Ureter (tissue), 1 donor: ENCODE data around the gene UNC13B. TPM values are rescaled to one million over a fixed set of nuclear protein-coding genes. Genes with fewer than 3 reads are reported as not detected.

Experiments
- DNase-seq: peaks from one replicate; pipeline ENCODE4 v3.0.0-alpha.2; 2020; ENCODE audit warnings: low spot score
- total RNA-seq: library from RNA; stranded (reverse); gene quantifications from one replicate; pipeline ENCODE4 v1.2.4, GENCODE V29; 2023
- donor health status: DM: yes; HTN: yes; CAD: no.

UNC13B gene
- total RNA-seq, 1 donor from 2014 or later: 49.5 TPM

GRCh38 chr9:35274993-35275392 is 113.2 kb downstream of the UNC13B start:
- no peak for DNase-seq

- no peak for DNase-seq
These were observed 115.3 kb downstream of the UNC13B start for GRCh38 chr9:35277171-35277520.

DNA sequence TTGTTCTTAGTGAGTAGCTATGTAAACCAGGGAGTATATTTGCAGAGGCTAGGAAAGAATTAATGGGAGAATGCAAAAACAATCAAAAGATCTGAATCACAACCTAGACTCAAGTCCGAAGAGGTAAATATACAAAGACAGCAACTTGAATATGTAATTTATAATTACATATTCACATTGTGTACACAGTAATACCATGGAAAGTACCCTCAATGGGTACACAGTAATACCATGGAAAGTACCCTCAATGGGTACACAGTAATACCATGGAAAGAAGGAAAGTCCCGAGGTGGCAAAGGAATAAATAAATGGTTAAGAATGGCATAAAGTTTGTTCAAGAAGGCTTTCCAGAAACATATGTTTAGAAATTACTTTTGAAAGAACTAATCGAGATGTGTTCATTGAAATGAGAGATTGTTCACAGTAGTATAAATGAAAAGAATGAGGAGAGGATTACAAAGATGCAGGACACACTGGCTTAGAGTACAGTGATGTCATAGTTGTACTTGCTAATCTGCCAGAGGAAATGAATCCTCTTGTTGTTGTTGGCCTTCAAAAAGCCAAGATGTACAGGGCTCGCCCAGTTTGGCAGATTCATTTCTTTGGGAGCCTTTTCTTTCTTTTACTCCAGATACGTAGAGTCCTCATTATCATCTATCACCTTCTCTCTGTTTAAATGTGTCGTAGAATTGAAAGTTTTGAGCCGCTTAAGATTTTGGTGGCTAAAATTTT is 116.0 kb downstream of the UNC13B start:
- DNase-seq: no peak

DNA sequence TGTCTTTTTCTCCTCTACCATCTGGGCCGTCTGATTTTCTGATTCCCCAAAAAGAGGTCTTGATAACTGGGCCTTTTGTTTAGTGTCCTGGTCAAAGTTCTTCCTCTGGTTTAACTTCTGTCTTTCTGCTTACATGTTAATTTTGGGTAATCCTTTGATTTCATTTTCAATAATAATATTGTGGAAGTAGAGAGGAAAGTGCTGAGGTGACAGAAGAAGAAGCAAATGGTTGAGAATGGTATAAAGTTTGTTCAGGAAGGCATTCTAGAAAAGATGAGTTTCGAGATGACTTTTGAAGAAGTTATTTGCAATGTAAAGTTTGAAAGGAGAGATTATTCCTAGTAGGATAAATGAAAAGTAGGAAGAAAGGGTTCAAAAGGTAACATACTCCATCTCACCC is 118.1 kb downstream of the UNC13B start:
- no peak for DNase-seq

GRCh38 chr9:35280399-35280798 is 118.6 kb downstream of the UNC13B start:
- no peak for DNase-seq

- no peak for DNase-seq
These were observed 123.9 kb downstream of the UNC13B start for GRCh38 chr9:35285731-35286130.

DNA sequence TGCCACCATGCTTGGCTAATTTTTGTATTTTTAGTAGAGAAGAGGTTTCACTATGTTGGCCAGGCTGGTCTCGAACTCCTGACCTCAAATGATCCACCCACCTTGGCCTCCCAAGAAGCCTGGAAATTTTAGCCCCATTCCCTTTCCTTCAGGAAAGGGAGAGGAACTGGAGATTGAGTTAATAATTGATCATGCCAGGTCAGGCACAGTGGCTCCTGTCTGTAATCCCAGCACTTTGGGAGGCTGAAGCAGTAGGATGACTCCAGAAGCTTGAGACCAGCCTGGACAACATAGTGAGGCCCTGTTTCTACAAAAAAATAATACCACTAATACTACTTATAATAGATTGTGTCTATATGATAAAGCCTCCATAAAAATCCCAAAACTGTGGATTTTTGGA is 124.6 kb downstream of the UNC13B start:
- no peak for DNase-seq

GRCh38 chr9:35287987-35288632 is 126.3 kb downstream of the UNC13B start:
- DNase-seq: no peak

DNA sequence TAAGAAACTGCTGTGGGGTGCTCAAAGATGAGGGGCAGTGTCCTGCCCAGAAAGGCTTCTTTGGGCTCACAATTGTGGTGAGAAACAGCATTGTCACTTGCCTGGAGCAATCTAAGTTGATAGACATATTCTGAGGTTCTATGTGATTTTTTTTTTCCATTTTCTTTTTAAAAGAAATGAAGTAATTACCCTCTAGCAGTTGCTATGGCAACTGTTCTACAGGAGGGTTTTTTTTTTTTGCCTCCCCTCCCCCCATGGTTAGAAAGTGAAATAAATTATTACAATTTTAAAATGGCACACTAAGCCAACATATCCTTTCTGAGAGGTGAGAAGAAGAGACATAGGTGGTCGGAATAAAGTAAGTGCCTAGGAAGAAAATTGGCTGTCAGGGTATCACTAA is 127.0 kb downstream of the UNC13B start:
- no peak for DNase-seq

DNA sequence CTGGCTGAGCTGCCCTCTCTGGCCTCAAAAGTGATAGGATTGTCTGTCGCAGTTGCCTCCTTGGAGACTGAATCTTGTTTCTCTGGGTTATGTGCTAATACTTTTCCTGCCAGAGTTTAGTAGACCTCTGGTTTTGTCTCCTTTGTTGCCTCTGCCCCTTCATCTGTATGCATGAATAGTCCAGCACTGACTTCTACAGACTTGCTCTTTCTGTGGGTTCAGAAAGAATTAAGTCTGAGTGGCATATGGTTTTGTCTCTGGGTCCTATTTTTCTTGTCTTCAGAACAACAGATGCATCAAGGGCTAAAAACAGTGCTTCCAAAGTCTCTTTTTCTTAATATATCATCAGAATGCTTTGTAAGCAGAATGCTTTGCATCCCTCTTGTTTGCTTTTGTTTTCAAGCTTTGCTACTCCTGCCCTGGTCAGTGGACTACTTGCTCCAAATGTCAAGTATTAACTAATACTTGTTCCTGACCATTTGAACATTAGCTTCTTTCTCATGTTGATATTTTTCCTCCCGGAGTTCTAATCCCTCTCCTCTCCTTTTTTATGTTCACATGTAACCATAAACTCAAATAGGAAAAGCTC is 131.7 kb downstream of the UNC13B start:
- no peak for DNase-seq

- no peak for DNase-seq
These were observed 132.3 kb downstream of the UNC13B start for GRCh38 chr9:35294066-35294465.

- no peak for DNase-seq
These were observed 132.7 kb downstream of the UNC13B start for GRCh38 chr9:35294556-35294955.

GRCh38 chr9:35295369-35296036 is 133.7 kb downstream of the UNC13B start:
- DNase-seq: no peak

- DNase-seq: no peak
These were observed 141.8 kb downstream of the UNC13B start for GRCh38 chr9:35303567-35303966.

DNA sequence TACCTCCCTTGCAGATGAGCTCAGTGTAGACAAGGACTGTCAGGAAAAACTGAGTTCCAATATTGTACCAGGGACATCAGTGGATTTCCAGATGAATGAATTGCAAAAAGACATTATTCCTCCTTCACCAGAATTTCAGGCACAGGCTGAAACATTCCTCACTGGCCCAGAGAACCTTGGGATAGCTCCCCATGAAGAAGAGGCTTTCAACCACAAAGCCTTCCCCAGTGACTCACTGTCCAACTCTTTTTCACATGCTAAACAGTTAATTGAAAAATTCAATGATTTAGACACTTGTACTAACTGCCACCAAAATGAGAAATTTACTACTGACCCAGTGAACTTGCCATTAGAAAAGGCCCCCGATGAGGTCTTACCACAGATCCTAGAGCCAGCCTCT is 144.5 kb downstream of the UNC13B start:
- no peak for DNase-seq

GRCh38 chr9:35308316-35308715 is 146.5 kb downstream of the UNC13B start:
- DNase-seq: no peak

DNA sequence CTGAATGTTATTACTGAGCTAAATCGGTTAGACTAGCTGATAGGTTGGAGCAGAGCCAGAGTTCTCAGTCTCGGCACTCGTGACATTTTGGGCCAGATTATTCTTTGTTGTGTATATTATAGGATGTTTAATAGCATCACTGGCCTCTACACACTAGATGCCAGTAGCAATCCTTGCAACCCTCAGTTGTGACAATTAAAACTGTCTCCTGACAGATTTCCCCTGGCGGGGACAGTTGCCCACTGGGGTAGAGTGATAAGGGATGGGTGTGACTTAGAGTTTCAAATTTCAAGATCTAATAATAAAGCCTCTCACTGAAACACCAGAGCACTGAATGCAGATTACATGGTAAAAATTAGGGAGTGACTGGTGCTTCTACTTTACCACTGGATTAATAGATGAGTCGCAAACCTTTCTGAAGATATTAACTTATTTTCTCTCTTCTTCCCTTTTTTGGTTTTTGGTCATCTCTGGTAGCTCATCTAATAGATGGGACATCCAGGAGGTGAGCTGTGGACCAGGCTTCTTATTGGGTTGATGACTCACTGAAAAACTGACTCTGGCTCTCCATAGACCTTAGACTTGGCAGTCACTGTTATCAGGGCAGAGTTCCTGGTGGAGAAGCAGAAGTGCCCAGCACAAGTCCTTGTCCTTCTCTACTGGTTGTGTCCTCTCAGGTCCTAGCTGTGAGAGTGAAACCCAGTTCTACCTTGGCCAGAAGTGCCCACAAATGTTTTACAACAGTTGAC is 150.3 kb downstream of the UNC13B start:
- no peak for DNase-seq

GRCh38 chr9:35313460-35313859 is 151.7 kb downstream of the UNC13B start:
- no peak for DNase-seq

GRCh38 chr9:35313916-35314315 is 152.1 kb downstream of the UNC13B start:
- no peak for DNase-seq

DNA sequence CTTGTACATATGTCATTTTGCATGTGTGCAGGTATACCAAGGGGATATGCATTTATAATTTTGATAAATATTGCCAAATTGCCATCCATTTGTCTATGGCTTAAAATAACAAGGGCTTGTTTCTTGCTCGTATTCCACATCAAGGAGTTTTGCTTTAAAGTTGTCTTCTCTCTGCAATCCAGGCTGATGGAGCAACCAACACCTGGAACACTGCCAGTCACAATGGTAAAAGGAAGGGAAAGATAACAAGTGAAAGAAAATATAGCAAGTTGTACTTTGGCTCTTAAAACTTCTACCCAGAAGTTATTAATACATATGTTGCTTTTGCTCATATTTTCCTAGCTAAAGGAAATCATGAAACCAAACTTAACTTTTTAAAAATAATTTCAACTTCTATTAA is 156.9 kb downstream of the UNC13B start:
- no peak for DNase-seq

DNA sequence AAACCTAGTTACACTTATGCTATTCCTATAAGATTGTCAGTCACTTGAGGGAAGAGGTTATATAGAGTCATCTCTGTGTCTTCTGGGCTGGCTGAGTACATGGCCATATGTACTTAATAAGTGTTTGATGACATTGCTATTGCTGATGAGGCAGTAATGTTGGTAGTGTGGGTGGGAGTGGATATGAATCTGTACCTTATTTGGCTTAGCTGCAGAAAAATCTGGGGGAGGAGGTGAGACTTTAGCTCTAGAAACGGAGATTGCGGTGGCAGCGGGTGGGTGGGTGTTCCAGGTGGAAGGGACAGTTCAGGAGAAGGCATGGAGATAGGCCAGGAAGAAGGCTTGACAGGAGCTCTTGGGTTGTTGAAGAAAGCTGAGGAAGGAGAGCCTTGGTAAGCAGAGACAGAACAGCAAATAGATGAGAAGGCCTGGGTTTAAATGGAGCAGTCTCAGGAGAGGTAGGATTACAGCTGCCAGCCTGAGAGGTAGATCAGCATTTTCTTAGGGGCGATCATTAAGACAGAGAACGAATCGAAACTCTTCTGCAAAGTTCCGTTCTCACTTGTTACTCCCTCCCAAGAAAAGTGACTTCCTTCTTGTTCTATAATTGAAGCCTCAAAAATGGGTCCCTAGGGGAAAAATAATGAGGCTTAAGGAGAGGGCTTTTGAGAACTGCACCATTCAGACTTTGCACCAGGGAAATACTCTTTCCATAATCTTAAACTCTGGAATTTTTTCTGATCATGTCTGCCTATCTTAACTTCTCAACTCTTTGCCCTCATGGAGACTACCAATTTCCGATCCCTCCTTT is 160.5 kb downstream of the UNC13B start:
- DNase-seq: no peak
